Measurements from ENCODE around the gene C11orf87. TPM values are rescaled to one million over a fixed set of nuclear protein-coding genes. Genes with fewer than 3 reads are reported as not detected.

Gene C11orf87
- total RNA-seq, 2 experiments from 2014 or later, result not detected

- intact Hi-C loops (cut with DNase I, micrococcal nuclease), result no loop called here
- Histone ChIP-seq H3K27ac (ENCODE audit: low read depth in 1 of 2, low read length in 2 of 2) (no peak overlapping the region), H3K36me3 (ENCODE audit: insufficient read depth, low read length) (no peaks in the 10 kb centered on the region), H3K27me3 (ENCODE audit: control insufficient read depth in 1 of 2, insufficient read depth in 2 of 2, low read length in 2 of 2) (no peaks in the 10 kb centered on the region), H3K9me3 (ENCODE audit: control insufficient read depth in 1 of 2, insufficient read depth in 1 of 2, low read length in 2 of 2) (no peaks in the 10 kb centered on the region), H3K4me1 (ENCODE audit: insufficient read depth, low read length) (no peaks in the 10 kb centered on the region), H3K4me3 (ENCODE audit: low read length) (no peak overlapping the region)
- H3K9me3 Mint-ChIP-seq, result peaks cover 3% of the 10 kb centered on the region
- no peak for DNase-seq
- H3K4me1 Mint-ChIP-seq (ENCODE audit: low read depth), result no peaks in the 10 kb centered on the region
- CTCF ChIA-PET, result no interaction called here
- TF ChIP-seq CTCF (IDR thresholded peaks at IDR 0.05), result no peak
- POLR2A ChIA-PET, result no interaction called here
- H3K27ac Mint-ChIP-seq, result no peak overlapping the region
- H3K4me3 Mint-ChIP-seq, result no peak overlapping the region
- no peaks in the 10 kb centered on the region for H3K36me3 Mint-ChIP-seq (ENCODE audit: low read depth)
- peaks cover under 1% of the 10 kb centered on the region for H3K27me3 Mint-ChIP-seq
- ATAC-seq (ENCODE audit: poor library complexity), result no peak
These were observed 11.8 kb downstream of the C11orf87 start for GRCh38 chr11:109433753-109434256.

- no peaks in the 10 kb centered on the region for H3K4me1 Mint-ChIP-seq (ENCODE audit: low read depth)
- H3K36me3 ChIP-seq (ENCODE audit: insufficient read depth, low read length), result no peaks in the 10 kb centered on the region
- no peak overlapping the region for H3K27ac ChIP-seq (ENCODE audit: low read depth in 1 of 2, low read length in 2 of 2)
- no peak for TF ChIP-seq CTCF (IDR thresholded peaks at IDR 0.05)
- H3K9me3 Mint-ChIP-seq, result peaks cover 3% of the 10 kb centered on the region
- H3K9me3 ChIP-seq (ENCODE audit: control insufficient read depth in 1 of 2, insufficient read depth in 1 of 2, low read length in 2 of 2), result no peaks in the 10 kb centered on the region
- intact Hi-C loops (cut with DNase I, micrococcal nuclease), result no loop called here
- no peak overlapping the region for H3K27ac Mint-ChIP-seq
- no peak overlapping the region for H3K4me3 ChIP-seq (ENCODE audit: low read length)
- CTCF ChIA-PET, result no interaction called here
- no peaks in the 10 kb centered on the region for H3K4me1 ChIP-seq (ENCODE audit: insufficient read depth, low read length)
- no peak for DNase-seq
- H3K4me3 Mint-ChIP-seq, result no peak overlapping the region
- H3K27me3 Mint-ChIP-seq, result no peaks in the 10 kb centered on the region
- POLR2A ChIA-PET, result no interaction called here
- H3K36me3 Mint-ChIP-seq (ENCODE audit: low read depth), result no peaks in the 10 kb centered on the region
- no peak for ATAC-seq (ENCODE audit: poor library complexity)
- H3K27me3 ChIP-seq (ENCODE audit: control insufficient read depth in 1 of 2, insufficient read depth in 2 of 2, low read length in 2 of 2), result no peaks in the 10 kb centered on the region
These were observed 13.2 kb downstream of the C11orf87 start for GRCh38 chr11:109435121-109435742.

GRCh38 chr11:109439684-109440083, 17.7 kb downstream of the C11orf87 start:
- Mint-ChIP-seq H3K36me3 (ENCODE audit: low read depth) (no peaks in the 10 kb centered on the region), H3K4me1 (ENCODE audit: low read depth) (no peaks in the 10 kb centered on the region), H3K4me3 (no peak overlapping the region), H3K9me3 (peaks cover 3% of the 10 kb centered on the region), H3K27me3 (no peaks in the 10 kb centered on the region), H3K27ac (no peak overlapping the region)
- no peak for TF ChIP-seq CTCF (IDR thresholded peaks at IDR 0.05)
- POLR2A ChIA-PET, result no interaction called here
- Histone ChIP-seq H3K9me3 (ENCODE audit: control insufficient read depth in 1 of 2, insufficient read depth in 1 of 2, low read length in 2 of 2) (no peaks in the 10 kb centered on the region), H3K4me3 (ENCODE audit: low read length) (no peak overlapping the region), H3K27ac (ENCODE audit: low read depth in 1 of 2, low read length in 2 of 2) (no peak overlapping the region), H3K36me3 (ENCODE audit: insufficient read depth, low read length) (no peaks in the 10 kb centered on the region), H3K4me1 (ENCODE audit: insufficient read depth, low read length) (no peaks in the 10 kb centered on the region), H3K27me3 (ENCODE audit: control insufficient read depth in 1 of 2, insufficient read depth in 2 of 2, low read length in 2 of 2) (no peaks in the 10 kb centered on the region)
- no peak for DNase-seq
- ATAC-seq (ENCODE audit: poor library complexity), result no peak
- CTCF ChIA-PET, result no interaction called here
- intact Hi-C loops (cut with DNase I, micrococcal nuclease), result no loop called here
